Stimulated activated CD4-positive, alpha-beta T cell treated with anti-CD3 and anti-CD28 coated beads, Interleukin-12 subunit alpha, Interleukin-12 subunit beta, amount 100 ng/mL, for 24 hours (primary cell): ENCODE measurements around the gene WDR77.

ENCODE experiments used
- DNase-seq, 2 experiments: peaks; one replicate each; pipeline ENCODE4 v3.0.0-alpha.2; 2020; ENCODE audit warnings: low read depth in 2 of 2

Gene WDR77

DNA sequence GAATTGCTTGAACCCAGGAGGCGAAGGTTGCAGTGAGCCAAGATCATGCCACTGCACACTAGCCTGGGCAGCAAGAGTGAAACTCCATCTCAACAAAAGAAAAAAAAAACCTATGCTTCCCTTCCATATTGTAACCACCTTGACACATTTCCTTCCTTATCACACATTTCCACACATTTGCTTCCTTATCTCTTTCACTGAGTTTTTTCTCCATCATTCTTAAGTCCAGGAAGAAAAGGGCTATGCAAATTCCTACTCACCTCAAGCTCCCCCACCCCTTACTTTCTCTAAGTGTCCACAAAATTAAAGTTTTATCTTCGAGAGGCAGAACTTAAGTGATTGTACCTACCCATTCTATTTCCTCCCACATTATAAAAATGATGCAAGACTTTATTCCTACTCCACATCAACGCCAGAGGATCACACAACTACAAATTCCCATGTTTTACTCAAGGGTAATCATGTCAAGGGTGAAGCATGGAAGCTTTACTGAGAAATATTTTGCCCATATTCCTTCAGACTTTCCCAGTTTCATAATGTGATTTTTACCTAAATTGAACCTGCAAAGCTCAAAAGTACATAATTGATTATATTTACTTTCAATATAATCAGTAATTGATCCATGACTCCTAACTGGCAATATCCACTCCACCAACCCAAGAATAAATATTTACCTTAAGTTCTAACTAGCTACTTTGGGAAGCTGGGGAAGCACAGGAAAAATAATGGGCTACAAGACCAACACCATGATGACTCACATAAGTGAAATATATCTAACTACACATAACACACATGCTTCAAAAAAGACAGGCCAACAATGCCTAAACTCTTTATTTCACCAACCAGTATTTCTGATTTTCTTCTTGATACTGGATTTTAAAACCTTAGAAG is 9.3 kb downstream of the WDR77 start:
- DNase-seq: no peak

GRCh38 chr1:111436726-111437125 is 12.3 kb downstream of the WDR77 start:
- no peak for DNase-seq

- DNase-seq: no peak
These were observed 24.8 kb downstream of the WDR77 start for GRCh38 chr1:111424281-111424680.

- no peak for DNase-seq
These were observed 26.3 kb downstream of the WDR77 start for GRCh38 chr1:111422546-111423391.

DNA sequence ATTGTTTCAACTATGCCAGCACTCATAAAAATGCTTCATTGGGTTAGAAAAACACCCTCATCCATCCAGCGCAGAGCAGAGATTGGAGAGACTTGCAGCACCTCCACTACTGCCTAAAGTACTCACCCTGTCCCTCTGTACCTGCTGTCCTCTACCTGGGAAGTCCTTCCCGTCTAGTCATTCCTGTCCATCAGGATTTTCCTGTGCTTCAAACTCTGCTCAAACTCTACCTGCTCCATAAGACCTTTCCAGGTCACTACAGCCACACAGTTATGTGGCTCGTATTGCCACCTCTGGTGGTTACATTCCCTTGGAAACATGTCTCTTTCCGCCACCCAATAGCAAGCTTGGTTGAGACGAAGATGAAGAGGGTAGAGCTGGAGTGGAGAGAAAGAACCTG is 28.7 kb downstream of the WDR77 start:
- DNase-seq: no peak

DNA sequence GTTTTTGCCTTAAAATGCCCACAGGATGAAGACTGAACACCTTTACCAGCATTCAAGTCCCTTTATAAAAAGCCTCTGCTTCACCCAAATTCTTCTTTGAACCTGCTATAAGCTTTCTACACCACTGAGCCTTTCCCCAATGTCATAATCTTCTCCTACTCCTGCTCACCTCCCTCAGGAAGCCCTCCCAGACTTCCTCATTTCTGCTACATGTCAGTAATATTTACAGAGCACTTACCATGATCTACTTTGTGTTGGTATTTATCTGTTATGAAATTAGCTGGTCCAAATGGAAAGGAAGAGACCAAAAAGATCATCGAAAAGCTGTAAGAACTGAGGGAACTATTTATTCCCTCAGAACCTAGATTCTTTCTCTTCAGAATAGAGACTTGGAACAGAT is 30.0 kb downstream of the WDR77 start:
- no peak for DNase-seq

GRCh38 chr1:111417755-111418154 is 31.3 kb downstream of the WDR77 start:
- DNase-seq: no peak

- DNase-seq: no peak
These were observed 33.6 kb downstream of the WDR77 start for GRCh38 chr1:111415461-111415860.

DNA sequence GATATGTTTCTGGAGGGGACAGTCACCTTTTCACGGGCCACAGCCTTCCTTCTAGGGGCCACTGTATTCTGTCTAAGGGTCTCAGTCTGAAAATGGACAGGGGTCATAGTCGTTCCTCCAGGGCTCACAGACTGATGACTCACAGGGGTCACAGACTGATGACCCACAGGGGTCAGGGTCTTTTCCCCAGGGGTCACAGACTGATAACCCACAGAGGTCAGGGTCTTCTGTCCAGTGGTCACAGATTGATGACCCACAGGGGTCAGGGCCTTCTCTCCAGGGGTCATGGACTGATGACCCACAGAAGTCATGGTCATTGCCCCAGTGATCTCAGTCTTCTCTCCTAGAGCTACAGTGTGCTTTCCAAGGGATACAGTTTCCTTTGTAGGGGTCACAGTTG is 34.3 kb downstream of the WDR77 start:
- no peak for DNase-seq

GRCh38 chr1:111412839-111413238 is 36.2 kb downstream of the WDR77 start:
- DNase-seq: no peak

DNA sequence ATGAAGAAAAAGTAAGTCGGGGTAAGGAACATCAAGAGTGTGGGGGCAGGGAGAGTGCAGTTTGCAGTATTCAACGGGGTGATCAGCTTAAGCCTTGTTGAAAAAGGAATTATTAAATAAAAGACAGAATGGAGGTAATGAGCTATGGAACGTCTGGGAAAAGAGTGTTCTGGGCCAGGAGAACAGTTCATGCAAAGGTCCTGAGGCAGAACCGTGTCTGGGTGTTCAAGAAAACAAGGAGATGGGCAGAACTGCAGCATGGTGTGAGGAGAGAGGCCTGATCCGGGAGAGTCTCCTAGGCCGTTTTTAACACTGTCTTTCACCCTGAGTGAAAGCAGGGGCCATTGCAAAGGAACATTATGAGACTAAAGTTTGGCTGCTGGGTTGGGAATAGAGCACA is 41.8 kb downstream of the WDR77 start:
- no peak for DNase-seq

DNA sequence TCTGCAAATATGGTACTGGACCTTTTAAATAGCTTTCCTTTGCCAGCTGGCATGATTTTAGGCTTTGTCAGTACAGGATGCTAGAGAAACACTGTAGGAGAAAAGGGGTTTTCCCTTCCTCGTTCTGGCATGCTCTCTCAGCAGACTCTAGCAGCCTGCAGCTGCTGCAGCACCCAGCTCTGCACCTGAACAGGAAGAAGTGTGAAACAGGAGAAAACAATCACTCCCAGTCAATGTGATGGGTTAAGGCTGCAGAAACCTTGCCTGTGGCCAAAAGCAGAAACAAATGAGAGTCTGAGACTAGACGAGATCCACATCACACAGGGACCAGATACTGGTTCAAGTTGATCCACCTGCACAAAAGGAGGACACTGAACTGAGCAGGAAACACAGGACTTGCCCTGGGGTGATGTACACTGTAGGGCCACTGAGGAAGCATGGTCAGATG is 42.7 kb downstream of the WDR77 start:
- peak in 1 of 2 experiments; percentile 20 for DNase-seq

DNA sequence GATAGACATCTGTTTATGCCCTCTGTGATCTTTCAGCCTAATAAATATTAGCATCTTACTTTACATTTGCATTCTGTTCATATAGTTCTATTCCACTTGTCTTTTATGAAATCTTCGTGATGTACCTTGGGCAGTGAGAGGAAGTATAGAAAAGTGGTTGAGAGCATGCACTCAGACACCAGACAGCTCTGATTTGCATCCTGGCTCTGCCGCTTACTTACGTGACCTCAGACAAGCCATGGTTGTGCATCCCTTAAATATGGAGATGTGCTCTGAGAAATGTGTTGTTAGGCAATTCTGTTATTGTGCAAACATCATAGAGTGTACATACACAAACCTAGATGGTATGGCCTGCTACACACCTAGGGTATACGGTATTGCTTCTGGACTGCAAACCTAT is 44.5 kb downstream of the WDR77 start:
- no peak for DNase-seq

DNA sequence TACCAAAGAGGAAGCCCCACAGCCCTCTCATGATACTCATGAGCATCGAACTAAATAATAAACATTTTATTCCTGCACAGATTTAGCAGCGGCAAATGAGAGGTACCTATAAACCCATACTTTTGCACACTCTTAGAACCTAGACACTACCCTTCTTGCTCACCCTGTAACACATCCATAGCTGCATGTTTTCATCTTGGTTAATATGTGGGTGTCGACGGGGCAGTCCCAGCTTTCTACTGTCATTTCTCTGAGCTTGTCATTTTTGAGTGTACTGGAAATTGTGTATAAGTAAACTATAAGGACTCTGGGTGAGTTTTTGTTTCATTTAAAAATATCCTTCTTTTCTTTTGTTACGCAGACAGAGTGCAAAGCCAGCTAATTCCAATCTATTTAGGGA is 47.0 kb downstream of the WDR77 start:
- no peak for DNase-seq

DNA sequence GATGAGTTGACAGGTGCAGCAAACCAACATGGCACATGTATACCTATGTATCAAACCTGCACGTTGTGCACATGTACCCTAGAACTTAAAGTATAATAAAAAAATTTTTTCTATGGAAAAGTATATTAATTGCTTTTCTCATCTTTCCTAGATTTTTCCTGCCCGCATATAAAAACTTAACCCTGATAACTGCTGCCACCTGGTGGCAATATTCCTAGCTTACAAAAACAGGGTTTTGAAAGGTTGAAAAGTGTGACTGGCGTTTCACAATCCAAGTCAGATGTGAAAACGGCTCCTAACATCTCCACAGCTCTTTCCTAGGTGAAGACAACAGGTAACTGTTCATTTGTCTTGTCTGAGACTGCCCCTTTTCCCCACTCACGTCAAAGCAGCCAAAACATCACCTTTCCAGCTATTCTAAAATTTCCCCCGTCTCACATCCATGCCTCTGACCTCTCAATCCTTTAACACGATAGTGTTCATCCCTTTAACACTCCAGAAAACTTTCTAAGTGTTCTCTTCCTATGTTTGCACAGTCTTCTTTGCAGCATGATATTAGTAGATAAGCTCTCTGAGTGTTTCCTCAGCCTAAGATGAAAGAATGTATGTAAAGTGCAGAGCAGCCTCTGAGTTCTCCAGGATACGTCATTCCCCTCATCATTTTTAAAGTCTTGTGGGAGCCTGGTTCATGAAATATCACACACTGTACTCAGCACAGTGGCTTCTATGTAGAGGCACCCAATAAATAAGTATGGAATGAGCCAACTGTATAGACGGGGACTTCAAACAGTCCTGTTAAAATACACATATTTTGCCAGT is 49.1 kb downstream of the WDR77 start:
- peak in 1 of 2 experiments; percentile 36 for DNase-seq

DNA sequence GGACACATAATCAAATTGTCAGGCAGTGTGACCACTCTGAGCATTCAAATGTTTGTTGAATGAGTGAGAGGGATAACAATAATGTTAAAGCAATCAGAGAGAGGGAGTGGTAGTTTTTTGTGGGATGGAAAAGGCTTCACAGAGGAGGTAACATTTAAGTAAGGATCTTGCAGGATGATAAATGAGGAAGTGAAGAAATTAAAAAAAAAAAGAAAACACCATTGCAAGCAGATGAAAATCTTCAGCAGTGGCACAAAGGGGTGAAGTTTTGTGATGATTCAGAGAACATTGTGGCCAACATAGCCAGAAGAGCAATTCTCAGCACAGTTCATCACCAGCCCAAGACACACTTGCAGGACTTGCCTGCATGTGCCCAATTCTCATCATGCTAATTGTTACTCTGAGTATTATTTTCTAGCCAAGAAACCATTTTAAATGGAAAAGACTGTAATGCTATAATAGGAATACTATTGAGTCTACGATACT is 56.6 kb downstream of the WDR77 start:
- DNase-seq: no peak

- no peak for DNase-seq
These were observed 57.0 kb downstream of the WDR77 start for GRCh38 chr1:111392042-111392441.
